Pulmonary artery endothelial cell (primary cell): ENCODE data around the gene TSACC. TPM values are rescaled to one million over a fixed set of nuclear protein-coding genes. Genes with fewer than 3 reads are reported as not detected.
"Not testable (repeated sequence)": the region's sequence is repeated elsewhere in the genome, so short reads cannot be mapped to it uniquely, and the experiment has no call there.

Experiments used
- DNase-seq: peaks from one replicate; pipeline ENCODE4 v3.0.0-alpha.2; 2011; ENCODE audit warnings: low read depth, low spot score
- total RNA-seq: library from RNA; depleted of rRNA; stranded (reverse); fragments of >200 nt; gene quantifications from 2 replicates; pipeline ENCODE4 v1.2.3, GENCODE V29; 2014

Gene TSACC
- total RNA-seq, 1 donor from 2014 or later = not detected

DNA sequence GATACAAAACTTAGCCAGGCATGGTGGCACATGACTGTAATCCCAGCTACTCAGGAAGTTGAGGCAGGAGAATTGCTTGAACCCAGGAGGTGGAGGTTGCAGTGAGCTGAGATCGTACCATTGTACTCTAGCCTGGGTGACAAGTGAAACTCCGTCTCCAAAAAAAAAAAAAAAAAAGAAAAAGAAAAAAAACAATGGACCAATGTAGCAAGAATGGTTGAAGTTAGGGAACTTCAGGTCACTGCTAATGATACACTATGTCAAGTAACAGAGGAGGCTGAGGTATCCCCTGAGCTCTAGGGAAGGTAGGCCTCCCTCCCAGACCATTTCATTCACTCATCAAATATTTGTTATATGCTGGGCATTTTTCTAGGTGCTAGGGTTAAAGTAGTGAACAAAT, 7.7 kb downstream of the TSACC start:
- not testable (repeated sequence) for DNase-seq

DNA sequence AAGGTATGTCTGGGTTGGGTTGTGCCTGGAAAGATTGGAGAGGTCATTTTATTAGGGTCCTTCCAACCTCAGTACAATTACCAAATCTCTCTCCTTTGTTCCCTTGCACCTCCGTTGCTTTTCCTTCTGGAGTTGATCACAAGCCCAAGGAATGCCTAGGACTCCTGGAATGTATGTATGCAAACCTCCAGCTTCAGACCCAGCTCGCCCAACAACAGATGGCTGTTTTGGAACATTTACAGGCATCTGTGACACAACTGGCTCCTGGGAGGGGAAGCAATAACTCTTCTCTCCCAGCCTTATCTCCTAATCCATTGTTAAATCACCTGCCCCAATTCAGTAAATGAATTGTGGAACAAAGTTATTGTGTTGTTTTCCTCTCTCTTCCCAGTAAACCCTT, 8.3 kb downstream of the TSACC start:
- no peak for DNase-seq

DNA sequence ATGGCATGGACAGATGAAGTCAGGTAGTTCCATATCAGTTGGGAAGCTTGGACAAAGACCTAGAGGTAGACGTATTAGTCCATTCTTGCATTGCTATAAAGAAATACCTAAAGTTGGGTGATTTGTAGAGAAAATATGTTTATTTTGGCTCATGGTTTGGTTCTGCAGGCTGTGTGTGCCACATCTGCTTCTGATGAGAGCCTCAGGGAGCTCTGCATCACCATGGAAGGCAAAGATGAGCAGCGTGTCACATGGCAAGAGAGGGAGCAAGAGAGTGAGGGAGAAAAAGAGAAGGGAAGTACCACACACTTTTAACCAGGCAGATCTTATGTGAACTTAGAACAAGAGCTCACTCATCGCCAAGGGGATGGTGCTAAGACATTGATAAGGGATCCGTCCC, 9.0 kb downstream of the TSACC start:
- no peak for DNase-seq

DNA sequence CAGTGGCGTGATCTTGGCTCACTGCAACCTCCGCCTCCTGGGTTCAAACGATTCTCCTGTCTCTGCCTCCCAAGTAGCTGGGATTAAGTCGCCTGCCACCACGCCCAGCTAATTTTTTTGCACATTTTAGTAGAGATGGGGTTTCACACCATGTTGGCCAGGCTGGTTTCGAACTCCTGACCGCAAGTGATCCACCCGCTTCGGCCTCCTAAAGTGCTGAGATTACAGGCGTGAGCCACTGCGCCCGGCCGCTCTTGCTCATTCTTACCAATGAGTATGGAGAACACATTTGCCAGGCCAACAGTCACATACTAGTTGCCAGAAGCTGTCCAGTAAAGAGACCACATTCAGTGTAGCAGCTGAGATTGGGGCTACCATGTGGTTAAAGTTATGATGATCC, 14.2 kb downstream of the TSACC start:
- DNase-seq = not testable (repeated sequence)

DNA sequence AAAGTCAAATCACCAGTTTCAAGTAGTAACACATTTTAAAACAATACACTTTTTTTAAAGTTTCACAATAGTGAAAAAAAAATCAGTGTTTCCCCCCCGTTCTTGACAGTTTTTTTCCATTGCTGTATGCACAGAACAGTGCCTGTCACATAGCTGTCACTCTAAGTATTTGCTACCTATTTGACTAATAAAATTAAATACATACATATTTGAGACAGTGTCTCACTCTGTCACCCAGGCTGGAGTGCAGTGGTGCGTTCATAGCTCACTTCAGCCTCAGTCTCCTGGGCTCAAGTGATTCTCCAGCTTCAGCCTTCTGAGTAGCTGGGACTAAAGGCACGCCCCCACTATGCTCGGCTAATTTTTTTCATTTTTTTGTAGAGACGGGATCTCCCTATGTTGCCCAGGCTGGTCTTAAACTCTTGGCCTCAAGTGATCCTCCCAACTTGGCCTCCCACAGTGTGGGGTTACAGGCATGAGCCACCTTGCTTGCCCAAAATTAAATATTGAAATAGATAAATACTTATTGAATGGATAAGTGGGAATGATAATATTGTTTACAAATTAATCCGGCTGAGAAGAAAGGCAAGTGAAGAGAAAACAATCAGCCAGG, 18.0 kb downstream of the TSACC start:
- no peak for DNase-seq

DNA sequence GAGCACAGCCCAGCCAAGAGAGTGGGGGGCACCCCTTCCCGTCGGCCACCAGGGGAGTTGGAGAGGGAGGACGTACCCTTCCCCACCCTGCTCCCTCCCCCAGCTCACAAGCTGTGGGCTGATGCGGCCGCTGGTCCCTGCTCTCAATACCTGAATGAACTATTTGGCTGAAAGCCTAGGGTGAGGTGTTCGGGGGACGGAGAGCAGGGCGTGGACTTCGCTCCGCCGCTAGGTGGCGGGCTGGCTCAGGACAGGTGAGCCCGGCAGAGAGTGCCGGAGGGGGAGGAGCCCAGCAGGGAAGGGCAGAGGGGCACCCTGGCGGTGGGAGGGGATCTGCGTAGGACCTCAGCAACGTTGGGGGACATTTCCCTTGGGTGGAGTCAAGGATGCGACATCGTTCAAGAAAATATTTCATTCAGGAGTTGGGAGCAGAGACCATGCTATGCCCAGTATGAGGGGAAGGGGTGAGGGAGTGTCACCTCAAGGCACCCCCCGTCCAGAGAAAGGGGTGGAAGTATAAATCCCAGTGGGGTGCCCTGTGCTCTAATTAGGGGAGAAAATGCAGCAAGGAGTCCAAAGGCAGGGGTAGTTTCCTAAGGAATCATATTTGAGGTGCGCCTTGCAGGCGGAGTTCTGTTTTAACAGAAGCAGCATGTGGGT, 18.7 kb downstream of the TSACC start:
- DNase-seq = no peak

DNA sequence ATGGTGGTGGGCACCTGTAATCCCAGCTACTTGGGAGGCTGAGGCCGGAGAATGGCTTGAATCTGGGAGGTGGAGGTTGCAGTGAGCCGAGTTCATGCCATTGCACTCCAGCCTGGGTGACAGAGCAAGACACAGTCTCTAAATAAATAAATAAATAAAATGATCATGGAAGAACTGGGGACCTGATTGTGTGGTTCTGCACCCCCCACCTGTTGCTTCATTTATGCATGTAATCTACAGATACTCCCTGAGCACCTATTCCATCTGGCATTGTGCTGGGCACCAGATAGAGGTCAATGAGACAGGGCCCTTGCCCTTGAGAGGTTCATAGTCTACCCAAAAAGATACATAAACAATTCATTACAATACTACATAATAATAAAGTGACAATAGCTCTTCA, 19.7 kb downstream of the TSACC start:
- DNase-seq = no peak

DNA sequence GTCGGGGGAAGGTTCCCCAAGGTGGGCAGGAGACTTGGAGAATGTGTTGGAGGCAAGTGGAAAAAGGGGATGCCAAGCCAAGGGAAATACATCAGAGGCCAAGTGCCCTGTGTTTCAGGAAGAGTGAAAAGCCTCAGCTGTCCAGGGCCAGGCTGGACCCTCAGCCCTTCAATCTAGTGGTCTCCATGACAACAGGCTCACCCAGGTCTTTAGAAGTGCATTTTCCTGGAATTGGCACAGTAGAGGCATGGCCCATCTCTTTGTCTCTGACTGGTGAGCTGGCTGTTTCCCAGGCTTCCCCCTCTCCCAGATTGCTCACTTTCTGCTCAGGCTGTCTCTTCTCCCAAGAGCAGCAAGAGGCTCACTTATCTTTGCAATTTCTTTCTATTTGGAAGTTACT, 20.3 kb downstream of the TSACC start:
- DNase-seq = no peak

DNA sequence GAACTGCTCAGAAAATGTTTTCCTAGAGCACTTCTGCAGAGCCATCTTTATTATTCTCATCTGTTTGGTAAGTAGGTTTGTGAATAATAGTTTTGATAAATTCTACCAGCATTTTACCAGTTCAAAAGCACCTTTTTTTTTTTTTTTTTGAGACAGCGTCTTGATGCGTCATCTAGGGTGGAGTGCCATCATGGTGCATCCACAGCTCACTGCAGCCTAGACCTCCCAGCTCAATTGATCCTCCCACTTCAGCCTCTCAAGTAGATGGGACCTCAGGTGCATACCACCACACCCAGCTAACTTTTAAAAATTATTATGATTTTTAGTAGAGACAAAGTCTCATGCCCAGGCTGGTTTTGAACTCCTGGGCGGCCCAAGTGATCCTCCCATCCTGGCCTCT, 20.9 kb downstream of the TSACC start:
- no peak for DNase-seq

DNA sequence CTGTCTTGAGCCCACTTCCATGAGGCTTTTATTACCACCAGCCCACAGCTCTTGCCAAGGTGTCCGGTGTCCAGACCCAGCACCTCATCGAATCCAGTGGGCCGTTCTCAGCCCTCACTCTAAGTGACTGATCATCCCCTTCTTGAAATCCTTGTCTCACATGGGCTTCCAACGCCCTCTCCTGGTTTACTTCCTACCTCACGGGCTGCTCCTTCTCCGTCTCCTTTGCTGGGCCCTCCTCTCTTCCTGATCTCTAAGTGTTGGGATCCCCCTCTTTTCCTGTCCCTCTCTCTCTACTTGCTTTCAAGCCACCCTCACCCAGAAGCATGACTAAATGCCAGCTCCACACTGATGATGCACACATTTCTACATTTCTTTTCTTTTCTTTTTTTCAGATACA, 21.6 kb downstream of the TSACC start:
- no peak for DNase-seq

DNA sequence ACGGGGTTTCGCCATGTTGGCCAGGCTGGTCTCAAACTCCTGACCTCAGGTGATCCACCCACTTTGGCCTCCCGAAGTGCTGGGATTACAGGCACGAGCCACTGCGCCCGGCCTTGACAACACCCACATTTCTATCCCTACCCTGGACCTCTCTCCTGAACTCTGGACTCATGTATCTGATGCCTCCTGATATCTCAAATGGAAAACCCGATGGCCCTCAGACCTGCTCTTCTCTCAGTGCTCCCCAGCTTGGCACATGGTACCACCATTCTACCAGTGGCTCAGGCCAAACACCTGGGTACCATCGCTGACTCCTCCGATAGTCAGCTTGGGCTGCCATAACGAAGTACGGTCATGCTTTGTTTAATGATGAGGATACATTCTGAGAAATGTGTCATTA, 22.2 kb downstream of the TSACC start:
- DNase-seq = no peak

DNA sequence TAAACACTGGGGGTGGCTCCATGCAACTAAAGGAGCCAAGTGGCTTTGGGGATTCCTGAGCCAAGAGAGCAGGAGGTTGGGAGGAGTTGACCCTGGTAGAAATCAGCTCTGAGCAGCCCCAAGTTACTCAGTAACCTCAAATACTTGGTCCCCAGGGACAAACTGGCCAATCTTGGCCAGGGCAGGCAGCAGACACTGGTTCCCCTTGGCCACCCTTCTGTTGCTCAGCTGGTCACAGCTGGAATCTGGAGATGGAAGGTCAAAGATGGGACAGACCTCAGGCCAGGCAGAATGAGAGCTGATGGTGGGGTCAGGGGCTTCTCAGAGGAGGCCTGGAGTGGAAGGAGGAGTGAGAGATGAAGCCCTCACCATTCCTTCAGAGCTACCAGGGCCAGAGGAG, 27.4 kb downstream of the TSACC start:
- no peak for DNase-seq

DNA sequence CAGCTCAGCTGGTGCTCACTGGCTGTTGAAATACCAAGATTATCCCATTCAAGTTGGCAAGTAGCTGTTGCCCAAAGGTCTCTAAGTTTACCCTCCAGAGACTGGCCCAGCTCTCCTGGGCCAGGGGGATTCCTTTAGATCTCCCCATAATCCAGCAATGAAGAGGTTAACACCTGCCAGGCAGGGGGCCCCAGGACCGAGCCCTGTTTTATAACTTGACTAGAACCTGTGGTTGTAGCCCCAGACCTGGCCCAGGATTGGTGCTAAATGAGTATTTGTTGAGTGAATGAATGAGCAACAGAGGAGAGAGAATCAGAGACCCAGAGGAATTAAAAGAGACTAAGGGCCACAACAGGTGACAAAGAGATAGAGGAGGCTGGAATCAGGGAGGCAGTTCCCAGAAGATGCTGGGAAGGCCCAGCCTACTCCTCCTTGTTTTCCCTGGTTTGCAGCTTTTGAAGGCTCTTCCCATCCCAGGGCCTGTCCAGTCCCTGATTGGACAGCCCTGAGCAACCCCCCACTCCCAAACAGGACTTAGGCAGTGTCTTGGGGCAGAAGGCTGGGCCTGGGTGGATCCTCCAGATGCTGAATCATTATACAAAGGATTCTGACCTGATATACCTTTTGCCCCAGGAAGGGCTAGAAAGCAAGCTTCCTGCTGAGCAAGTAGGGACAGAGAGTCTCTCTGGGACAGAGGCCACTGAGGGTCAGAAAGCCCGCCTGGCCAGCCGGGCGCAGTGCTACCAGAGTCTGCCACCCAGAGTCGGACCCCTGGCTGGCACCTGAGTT, 28.2 kb downstream of the TSACC start:
- no peak for DNase-seq

DNA sequence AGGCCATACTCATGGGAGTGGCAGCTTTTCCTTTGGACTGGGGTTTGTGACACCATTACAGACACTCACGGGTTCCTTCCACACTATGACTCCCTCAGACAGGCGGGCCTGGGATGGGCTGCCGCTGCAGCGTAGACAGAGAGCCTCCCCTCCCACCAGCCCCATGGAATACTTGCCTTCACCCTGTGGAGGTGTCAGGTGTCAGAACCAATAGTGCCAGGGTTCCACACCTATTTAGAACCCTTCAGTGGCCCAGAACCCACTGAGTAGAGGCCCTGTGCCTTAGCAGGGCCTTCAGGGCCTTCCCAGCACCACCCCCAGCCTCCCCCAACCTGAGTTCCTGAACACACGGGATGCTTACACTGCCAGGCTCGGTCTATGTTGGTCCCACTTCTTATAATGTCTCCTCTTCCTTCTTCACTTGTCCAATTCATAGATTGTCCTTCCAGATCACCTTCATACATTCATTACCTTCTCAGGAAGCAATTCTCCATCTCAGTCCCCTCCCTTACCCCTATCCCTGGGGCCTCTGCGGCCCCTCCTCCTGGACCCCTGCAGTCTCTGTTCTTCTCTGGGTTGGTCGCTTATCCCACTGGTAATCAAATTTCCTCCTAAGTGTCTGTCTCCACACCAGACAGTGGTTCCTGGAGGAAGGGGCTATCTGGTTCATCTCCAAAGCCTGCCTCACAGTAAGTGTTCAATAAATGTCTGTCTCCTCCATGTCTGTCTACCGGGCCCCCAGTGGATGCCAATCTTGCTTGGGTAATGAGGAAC, 29.2 kb downstream of the TSACC start:
- DNase-seq = no peak

DNA sequence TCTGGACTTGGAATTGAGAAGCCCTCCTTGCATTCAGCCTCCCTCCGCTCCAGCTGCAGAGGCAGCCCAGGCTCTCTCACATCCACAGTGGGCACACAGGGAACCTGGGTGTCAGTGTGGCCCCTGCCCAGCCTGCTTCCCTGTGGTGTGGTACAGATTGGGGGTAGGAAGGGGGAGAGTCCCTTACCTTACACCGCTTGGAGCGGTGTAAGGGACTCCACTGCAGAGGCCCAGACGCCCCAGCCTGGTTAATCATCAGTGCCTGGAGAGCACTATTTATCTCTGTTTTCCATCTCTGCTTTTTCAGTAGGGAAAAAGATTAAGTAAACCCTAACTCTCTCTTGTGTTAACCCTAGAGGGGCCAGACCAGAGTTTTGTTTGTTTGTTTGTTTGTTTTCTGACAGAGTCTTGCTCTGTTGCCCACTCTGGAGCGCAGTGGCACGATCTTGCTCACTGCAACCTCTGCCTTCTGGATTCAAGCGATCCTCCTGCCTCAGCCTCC, 29.9 kb downstream of the TSACC start:
- no peak for DNase-seq

DNA sequence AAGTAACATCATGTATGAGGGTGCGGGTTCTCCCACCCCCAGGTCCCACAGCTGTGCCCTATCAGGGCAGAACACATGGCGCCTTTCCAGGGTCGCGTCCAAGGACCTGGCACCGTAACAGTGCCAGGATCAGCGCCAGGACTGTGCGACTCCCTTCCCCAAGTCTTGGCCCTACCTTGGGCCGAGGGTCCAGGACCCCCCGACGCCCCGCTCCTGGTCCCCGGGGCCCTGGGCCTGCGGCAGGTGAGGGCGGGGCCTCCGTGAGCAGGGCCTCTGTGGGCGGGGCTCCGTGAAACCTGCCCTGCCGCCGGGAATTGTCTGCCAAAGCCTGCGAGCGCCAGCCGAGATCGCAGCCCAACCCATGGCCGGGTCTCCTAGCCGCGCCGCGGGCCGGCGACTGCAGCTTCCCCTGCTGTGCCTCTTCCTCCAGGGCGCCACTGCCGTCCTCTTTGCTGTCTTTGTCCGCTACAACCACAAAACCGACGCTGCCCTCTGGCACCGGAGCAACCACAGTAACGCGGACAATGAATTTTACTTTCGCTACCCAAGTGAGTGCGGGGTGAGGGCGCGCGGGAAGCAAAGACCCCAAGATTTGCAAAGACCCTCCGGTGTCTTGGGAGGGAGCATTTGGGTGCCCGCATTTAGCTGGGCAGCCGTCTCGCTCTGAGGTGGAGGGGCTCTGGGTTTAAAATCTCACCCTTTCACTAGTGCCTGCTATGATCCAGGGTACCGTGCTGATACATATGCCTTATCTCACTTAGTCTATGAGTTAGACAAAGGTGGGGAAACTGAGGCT, 30.8 kb downstream of the TSACC start, which contains the start of gene RHBG:
TSS of gene RHBG (plus strand) at position 323 of the 796 bp plus-strand sequence. CDS start at position 362, 39 bp downstream.
- DNase-seq = no peak

DNA sequence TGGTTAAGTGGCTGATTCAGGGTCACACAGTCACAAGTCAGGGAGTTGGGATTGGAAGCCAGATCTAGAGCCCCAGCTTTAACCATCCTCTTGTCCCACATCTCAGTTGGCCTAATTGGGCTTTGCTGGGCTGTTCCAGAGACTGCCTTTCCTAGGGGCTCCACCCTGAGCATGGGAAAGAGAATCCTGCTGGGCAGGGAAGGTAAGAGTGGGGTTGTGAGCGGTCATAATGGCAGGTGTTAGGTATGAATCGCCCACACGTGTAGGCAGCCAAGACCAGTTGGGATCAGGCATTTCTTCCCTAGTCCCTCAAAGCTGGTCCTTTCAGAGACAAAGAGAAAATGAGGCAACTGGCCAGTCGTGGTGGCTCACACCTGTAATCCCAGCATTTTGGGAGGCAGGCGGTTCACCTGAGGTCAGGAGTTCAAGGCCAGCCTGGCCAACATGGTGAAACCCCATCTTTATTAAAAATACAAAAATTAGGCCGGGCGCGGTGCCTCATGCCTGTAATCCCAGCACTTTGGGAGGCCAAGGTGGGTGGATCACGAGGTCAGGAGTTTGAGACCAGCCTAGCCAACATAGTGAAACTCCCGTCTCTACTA, 31.5 kb downstream of the TSACC start:
- DNase-seq = not testable (repeated sequence)

DNA sequence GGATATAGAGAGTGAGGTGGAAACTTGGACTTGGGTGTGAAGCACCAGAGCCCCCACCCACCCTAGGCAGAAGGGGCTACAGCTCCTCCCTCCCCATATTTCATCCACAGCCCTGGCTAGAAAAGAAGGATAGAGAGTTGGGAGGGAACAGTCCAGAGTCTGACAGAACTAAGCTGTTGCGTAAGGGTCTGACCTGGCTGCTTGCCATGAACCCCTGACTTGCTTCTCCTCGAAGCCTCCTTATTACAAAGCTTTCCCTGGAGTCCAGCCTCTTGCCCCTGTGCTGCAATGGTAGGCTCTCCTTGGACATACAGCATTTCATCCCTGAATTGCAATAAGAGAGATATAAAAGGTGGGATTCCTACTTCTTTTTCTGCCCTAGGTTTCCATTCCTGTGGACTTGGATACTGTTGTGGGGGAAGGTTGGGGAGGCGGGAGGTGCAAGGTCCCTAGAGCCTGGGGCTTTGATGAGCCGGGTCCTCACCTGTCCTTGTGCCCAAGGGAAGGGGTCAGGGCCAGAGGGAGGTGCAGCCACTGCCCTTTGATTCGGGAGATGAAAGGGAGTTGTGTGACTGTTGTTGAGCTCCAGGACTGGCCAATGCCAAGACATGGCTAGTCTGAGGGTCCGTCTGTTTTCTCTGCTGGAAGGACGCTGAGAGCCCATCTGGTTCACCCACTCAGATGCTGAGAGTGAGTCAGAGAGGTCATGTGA, 33.4 kb downstream of the TSACC start:
- DNase-seq = no peak

DNA sequence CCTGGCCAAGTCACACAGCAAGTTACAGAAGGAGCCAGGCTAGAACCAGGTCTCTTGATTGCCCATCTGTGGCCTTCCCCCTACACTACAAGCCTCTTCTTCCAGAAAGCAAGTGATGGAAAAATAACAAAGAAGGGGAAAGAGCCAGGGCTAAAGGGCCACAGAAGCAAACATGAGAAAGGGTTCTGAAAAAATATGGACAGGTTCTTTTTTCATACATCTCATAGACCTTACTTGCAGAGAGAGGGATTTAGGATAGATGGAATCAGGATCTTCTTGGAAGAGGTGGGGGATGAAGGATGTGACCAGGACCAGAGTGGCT, 33.9 kb downstream of the TSACC start:
- DNase-seq = no peak

DNA sequence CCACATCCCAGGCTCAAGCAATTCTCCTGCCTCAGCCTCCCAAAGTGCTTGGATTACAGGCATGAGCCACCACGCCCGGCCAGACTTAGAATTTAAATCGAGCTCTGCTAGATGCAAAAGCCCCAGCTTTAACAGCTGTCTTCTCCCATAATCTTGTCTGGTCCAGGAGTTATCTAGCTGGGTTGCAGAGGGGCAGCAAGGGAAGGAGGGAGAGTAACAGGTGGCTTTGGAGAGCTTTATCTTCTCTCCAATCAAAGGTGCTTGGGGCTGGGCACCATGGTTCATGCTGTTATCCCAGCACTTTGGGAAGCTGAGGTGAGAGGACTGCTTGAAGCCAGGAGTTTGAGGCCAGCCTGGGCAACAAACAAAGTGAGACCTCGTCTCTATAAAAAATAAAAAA, 34.5 kb downstream of the TSACC start:
- no peak for DNase-seq
